Measurements from ENCODE around the gene CACNA1C. TPM values are rescaled to one million over a fixed set of nuclear protein-coding genes. Genes with fewer than 3 reads are reported as not detected.

Gene CACNA1C
- total and polyA plus RNA-seq, 10 of the 15 experiments (the other 5 are each of a cell fraction or from before 2014, with no cell fraction given): under 0.01 to 0.15 (median 0.09) TPM; not detected in 5

- H3K4me3 ChIP-seq: no peak overlapping the region
- peaks cover 0 to 3% of the 10 kb centered on the region in 2 experiments; a peak in 1 of 4 replicates for H3K27me3 ChIP-seq (replicated peaks in 1 of 2; ENCODE audit: control insufficient read depth in 2 of 2, insufficient read depth in 2 of 2, low read length in 1 of 2)
- H3K9me3 ChIP-seq (replicated peaks; ENCODE audit: control insufficient read depth, insufficient read depth, low read length): no peaks in the 10 kb centered on the region; the same call in 2 of the 3 replicates
- no TSS peak for BruUV-seq (replicated peaks)
- no peak overlapping the region for H3K9ac ChIP-seq (ENCODE audit: control insufficient read depth, insufficient read depth, low read length)
- H3K4me2 ChIP-seq (ENCODE audit: control insufficient read depth, insufficient read depth): no peak overlapping the region
- FAIRE-seq (no peak), ATAC-seq (no peak), DNase-seq (ENCODE audit: low read depth, low spot score) (no peak)
- ChIA-PET POLR2A (no interaction called here), SMC1A (ENCODE audit: uncharacterized antibody, unreplicated experiment) (interaction anchor here (1.9 kb wide), 1 partner anchor 92 kb away, joined by 3 read pairs; no protein-coding TSS in a partner anchor), RAD21 (ENCODE audit: unreplicated experiment) (no interaction called here), CTCF (no interaction called here)
- H4K20me1 ChIP-seq (ENCODE audit: control insufficient read depth, insufficient read depth): no peaks in the 10 kb centered on the region
- no peak overlapping the region for H3K27ac ChIP-seq (ENCODE audit: control insufficient read depth, insufficient read depth)
- 64% methylated on average over 5 of the region's 5 CpGs for WGBS (ENCODE audit: insufficient coverage, insufficient replicate concordance, low lambda C conversion rate, missing lambda C conversion rate)
- H3K4me1 ChIP-seq (ENCODE audit: control insufficient read depth, insufficient read depth, low read length): peaks cover 10% of the 10 kb centered on the region; the same call in 1 of the 2 replicates
- in situ Hi-C loops (cut with MboI) (no loop called here), intact Hi-C loops (cut with micrococcal nuclease; ENCODE audit: unreplicated experiment) (no loop called here)
- H3K36me3 ChIP-seq (ENCODE audit: control insufficient read depth in 2 of 2, insufficient read depth in 2 of 2, low read length in 1 of 2): no peaks in the 10 kb centered on the region
- no peaks in the 10 kb centered on the region for H3K79me2 ChIP-seq (ENCODE audit: control insufficient read depth, insufficient read depth, low read length)
- no peak overlapping the region for H2AFZ ChIP-seq (ENCODE audit: control insufficient read depth, low read depth, low read length)
- TF ChIP-seq ETV6 (conservative IDR thresholded peaks at IDR 0.05 in 1 of 2, IDR thresholded peaks at IDR 0.05 in 1 of 2; ENCODE audit: borderline replicate concordance in 1 of 2, low read depth in 1 of 2) (no peak), BRCA1 (IDR thresholded peaks at IDR 0.05; ENCODE audit: low read depth, low read length) (no peak), POLR2AphosphoS2 (IDR thresholded peaks at IDR 0.05; ENCODE audit: low read depth, low read length) (no peak), RELA (IDR thresholded peaks at IDR 0.05; ENCODE audit: borderline replicate concordance, partially characterized antibody) (no peak), PBX3 (IDR thresholded peaks at IDR 0.05; ENCODE audit: insufficient replicate concordance, low read depth, low read length) (no peak), GABPA (IDR thresholded peaks at IDR 0.05; ENCODE audit: low read depth) (no peak), SP1 (IDR thresholded peaks at IDR 0.05; ENCODE audit: low read depth, low read length) (no peak), RELB (IDR thresholded peaks at IDR 0.05; ENCODE audit: low read depth) (no peak), KDM1A (IDR thresholded peaks at IDR 0.05; ENCODE audit: borderline replicate concordance) (no peak), SMAD1 (IDR thresholded peaks at IDR 0.05; ENCODE audit: low read depth, partially characterized antibody) (no peak), YBX1 (IDR thresholded peaks at IDR 0.05) (no peak), IRF3 (IDR thresholded peaks at IDR 0.05) (no peak), ZZZ3 (IDR thresholded peaks at IDR 0.05; ENCODE audit: control insufficient read depth, insufficient read length, low read depth) (no peak), ZBTB4 (CRISPR knock-in tag; IDR thresholded peaks at IDR 0.05) (no peak), CTCF (IDR thresholded peaks at IDR 0.05 in 2 of 3, conservative IDR thresholded peaks at IDR 0.05 in 1 of 3; ENCODE audit: control insufficient read depth in 2 of 3, extremely low read depth in 1 of 3, insufficient read depth in 1 of 3, low read depth in 3 of 3, low read length in 3 of 3) (no peak)
Measured at GRCh38 chr12:2156333-2156732, 103.5 kb downstream of the CACNA1C start.

Measured in GM12878 (cell line).